Measurements from ENCODE around the gene RBP5. TPM values are rescaled to one million over a fixed set of nuclear protein-coding genes. Genes with fewer than 3 reads are reported as not detected.

RBP5 gene
- total RNA-seq, 1 donor, result not detected

GRCh38 chr12:7142809-7143465 is 14.2 kb upstream of the RBP5 start:
- TF ChIP-seq CTCF (IDR thresholded peaks at IDR 0.05; ENCODE audit: insufficient read depth, low read length), result no peak
- no peak for DNase-seq (ENCODE audit: low read depth)
- H3K4me3 ChIP-seq (ENCODE audit: low read depth, low read length), result no peak overlapping the region

GRCh38 chr12:7142056-7142644 is 13.5 kb upstream of the RBP5 start:
- peak; percentile 90 for TF ChIP-seq CTCF (IDR thresholded peaks at IDR 0.05; ENCODE audit: insufficient read depth, low read length)
- H3K4me3 ChIP-seq (ENCODE audit: low read depth, low read length), result no peak overlapping the region
- peak; percentile 56 for DNase-seq (ENCODE audit: low read depth)

DNA sequence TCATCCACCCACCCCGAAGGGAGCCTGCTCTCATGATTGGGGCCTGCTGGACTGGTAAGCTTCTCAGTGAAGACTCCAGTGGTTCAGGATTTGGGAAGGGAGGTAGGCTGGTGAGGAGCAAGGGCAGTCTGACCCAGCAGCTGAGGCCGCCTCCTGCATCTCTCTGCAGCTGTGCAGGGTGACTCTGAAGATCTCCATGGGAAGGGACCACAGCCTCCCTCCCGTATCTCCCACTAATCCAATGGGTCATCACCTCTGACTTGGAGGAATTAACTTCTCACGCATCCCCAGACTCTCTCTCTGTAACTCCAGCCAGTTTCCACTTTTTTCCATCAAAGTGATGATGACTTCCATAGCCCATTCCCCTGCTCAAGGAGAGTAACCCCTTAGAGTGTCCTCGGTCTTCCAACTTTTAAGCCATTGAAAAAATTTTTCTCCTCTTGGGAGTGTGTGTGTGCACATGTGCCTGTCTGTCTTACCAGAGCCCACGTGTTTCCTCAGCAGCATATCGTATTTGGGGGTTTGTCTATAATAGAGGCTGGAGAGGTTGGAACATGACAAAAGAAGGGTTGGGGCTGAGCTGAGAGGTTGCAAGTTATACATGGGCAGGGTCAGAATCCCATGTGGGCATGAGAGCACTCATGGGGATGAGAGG is 12.8 kb upstream of the RBP5 start:
- no peak for TF ChIP-seq CTCF (IDR thresholded peaks at IDR 0.05; ENCODE audit: insufficient read depth, low read length)
- no peak for DNase-seq (ENCODE audit: low read depth)
- H3K4me3 ChIP-seq (ENCODE audit: low read depth, low read length), result no peak overlapping the region

DNA sequence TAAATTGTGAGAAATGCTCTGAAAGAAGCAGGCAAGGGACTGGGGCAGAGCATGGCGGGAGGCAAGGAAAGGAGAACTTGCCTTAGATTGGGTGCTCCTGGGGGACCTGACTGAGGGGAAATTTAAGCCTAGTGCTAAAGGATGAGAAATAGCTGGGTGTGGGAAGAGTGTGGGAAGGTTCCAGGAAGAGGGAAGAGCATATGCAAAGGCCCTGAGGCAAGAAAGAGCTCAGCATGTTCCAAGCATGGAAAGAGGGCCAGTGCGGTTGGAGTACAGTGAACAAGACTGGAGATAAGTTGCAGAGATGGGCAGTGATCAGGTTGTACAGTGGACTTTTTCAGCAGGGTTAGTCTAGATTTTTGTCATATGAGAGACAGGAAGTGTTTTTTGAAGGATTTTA is 10.5 kb upstream of the RBP5 start:
- no peak for DNase-seq (ENCODE audit: low read depth)
- no peak for TF ChIP-seq CTCF (IDR thresholded peaks at IDR 0.05; ENCODE audit: insufficient read depth, low read length)
- no peak overlapping the region for H3K4me3 ChIP-seq (ENCODE audit: low read depth, low read length)

GRCh38 chr12:7137908-7138307 is 9.2 kb upstream of the RBP5 start:
- H3K4me3 ChIP-seq (ENCODE audit: low read depth, low read length), result no peak overlapping the region
- DNase-seq (ENCODE audit: low read depth), result no peak
- TF ChIP-seq CTCF (IDR thresholded peaks at IDR 0.05; ENCODE audit: insufficient read depth, low read length), result no peak

DNA sequence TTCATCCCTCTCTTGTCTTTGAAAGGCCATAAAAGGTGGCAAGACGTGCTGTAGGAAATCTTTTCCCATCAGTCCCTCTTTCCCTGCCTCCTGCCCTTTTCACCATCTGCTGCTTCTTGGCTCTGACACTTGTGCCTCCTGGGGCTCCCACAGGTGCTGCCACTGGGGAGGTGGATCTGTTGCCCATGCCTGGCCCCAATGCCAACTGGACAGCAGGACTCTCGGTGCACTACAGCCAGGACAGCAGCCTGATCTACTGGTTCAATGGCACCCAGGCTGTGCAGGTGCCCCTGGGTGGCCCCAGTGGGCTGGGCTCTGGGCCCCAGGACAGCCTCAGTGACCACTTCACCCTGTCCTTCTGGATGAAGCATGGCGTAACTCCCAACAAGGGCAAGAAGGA is 8.0 kb upstream of the RBP5 start:
- TF ChIP-seq CTCF (IDR thresholded peaks at IDR 0.05; ENCODE audit: insufficient read depth, low read length), result no peak
- no peak overlapping the region for H3K4me3 ChIP-seq (ENCODE audit: low read depth, low read length)
- DNase-seq (ENCODE audit: low read depth), result no peak
